Measurements from ENCODE around the gene ULK2.

- TF ChIP-seq ZFX (CRISPR knock-in tag; IDR thresholded peaks at IDR 0.05; ENCODE audit: low read depth) (no peak), CTCF (CRISPR knock-in tag; IDR thresholded peaks at IDR 0.05) (no peak), JUND (CRISPR knock-in tag; IDR thresholded peaks at IDR 0.05) (no peak), ZBTB49 (CRISPR knock-in tag; IDR thresholded peaks at IDR 0.05; ENCODE audit: borderline replicate concordance) (no peak), EP300 (IDR thresholded peaks at IDR 0.05; ENCODE audit: low read depth in 2 of 2, low read length in 2 of 2) (peak in 1 of 2 experiments; percentile 78; a peak in 1 of 4 replicates), EP300 (CRISPR knock-in tag; IDR thresholded peaks at IDR 0.05; ENCODE audit: borderline replicate concordance) (peak; percentile 10; the same call in 1 of the 2 replicates)
Measured at GRCh38 chr17:19747829-19748806, 119.6 kb downstream of the ULK2 start, which contains the start of gene ALDH3A1.

Measured in HepG2 (cell line).